Hippocampal formation (tissue), 2 donors: ENCODE results near the gene RAB3GAP2.
"Not testable (repeated sequence)": the region's sequence is repeated elsewhere in the genome, so short reads cannot be mapped to it uniquely, and the experiment has no call there.

ENCODE experiments used
- DNase-seq, 2 donors: peaks; one replicate each; lab custom pipeline; 2025; lab: John Stamatoyannopoulos, UW

The RAB3GAP2 gene

DNA sequence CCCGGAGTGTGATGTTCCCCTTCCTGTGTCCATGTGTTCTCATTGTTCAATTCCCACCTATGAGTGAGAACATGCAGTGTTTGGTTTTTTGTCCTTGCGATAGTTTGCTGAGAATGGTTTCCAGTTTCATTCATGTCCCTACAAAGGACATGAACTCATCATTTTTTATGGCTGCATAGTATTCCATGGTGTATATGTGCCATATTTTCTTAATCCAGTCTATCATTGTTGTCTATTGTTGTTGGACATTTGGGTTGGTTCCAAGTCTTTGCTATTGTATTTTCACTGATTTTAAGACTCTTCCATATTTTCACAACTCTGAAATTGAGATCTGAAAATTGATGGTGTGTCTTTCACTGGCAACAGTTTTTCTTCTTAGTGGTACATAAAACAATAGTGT is 67.5 kb downstream of the RAB3GAP2 start:
- not testable (repeated sequence) for DNase-seq

GRCh38 chr1:220203816-220204215 is 68.4 kb downstream of the RAB3GAP2 start:
- no peak for DNase-seq

- no peak for DNase-seq
Observed at GRCh38 chr1:220198186-220199005, 73.9 kb downstream of the RAB3GAP2 start.

DNA sequence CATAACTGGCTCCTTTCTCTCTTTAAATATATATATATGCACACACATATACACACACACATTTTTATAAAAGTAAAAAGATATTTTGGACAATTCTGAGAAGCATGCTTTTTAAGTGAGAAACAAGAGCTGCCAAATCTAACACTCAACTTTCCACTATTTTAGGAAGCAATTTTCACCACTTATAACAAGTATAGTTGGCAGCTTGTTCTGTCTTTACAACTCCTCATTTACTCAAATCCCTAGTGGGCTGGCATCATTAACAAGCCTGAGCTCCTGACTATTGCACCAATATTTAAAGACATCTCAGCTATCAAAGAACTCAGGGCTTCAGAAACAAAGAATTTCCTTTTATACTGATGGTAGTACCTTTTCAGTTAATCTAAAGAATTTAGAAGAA is 76.6 kb downstream of the RAB3GAP2 start:
- no peak for DNase-seq

DNA sequence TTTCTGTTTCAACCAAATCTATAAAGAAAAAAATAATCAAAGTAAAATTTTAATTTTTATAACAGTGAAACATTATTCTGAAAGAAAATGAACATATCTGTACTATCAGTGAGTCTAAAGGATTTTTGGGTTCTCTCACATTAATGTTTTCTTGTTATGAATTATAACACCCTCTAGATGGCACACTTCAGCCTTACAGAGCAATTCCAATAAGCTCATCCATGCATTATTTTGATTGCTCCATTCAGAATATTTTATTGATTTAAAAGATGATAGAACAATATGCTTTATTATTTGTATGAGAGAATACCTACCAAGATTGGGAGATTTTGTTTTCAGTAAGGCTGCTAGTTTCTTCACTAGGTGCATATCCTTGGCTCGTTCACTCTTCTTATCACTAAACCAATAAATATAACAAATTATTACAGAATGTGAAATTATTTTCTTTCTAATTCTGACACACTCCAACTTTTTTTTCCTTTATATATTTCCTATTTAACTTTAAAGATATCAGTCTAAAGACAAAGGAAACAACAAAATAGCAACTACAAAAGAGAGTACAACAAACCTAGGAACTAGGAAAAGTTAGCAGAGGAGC is 82.4 kb downstream of the RAB3GAP2 start:
- peak in 1 of 2 donors; percentile 44 for DNase-seq

DNA sequence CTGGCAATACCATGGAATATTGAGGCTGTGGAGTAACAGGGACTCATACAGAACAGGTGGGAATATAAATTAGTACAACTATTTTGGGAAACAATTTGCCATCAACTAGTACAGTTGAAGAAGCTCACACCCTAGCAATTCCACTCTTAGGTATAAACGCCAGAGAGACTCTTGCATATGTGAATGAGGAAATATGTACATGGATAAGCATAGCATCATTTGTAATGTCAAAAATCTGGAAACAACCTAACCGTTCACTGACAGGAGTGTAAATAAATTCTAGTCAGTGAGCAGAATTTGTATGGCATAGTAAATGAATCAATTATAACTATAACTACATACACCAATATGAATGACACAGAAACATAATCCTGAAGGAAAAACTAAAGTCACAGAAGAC is 83.7 kb downstream of the RAB3GAP2 start:
- no peak for DNase-seq

- no peak for DNase-seq
Observed at GRCh38 chr1:220186752-220187151, 85.5 kb downstream of the RAB3GAP2 start.

DNA sequence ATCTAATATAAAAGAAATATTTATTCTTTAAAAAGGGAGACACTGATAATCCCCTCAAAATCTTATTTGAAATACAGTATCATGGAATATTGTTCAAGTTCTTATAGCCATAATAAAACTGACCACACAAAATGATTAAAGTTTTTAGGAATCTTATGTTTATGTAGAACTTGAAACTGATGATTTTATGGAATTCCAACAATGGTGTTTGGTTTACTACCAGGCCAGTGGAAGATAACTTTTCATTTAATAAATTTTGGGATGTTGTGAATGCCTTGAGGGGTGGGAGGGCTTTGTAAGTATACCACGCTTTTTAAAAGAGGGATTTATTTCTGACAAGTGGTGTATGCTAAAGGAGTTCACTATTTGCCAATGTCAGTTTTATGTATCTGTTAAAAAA is 87.7 kb downstream of the RAB3GAP2 start:
- DNase-seq, result no peak

- no peak for DNase-seq
Observed at GRCh38 chr1:220182656-220183055, 89.6 kb downstream of the RAB3GAP2 start.

DNA sequence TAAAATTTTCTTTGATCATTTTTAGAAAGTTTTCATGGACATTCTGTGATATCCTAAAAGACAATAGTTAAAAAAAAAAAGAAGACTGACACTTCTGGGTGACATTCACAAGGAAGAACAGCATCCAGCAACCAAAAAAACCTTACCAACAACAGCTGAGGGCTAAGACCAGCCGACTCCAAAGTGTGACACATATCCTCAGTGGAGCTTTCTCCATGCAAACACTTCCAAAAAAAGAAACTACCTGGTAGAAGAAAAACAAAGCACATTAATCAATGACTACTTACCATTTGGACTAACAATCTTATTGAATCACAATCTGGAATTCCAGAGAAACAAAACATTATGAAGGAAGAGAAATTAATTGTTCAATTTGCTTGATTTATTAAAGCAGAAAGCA is 90.1 kb downstream of the RAB3GAP2 start:
- no peak for DNase-seq

DNA sequence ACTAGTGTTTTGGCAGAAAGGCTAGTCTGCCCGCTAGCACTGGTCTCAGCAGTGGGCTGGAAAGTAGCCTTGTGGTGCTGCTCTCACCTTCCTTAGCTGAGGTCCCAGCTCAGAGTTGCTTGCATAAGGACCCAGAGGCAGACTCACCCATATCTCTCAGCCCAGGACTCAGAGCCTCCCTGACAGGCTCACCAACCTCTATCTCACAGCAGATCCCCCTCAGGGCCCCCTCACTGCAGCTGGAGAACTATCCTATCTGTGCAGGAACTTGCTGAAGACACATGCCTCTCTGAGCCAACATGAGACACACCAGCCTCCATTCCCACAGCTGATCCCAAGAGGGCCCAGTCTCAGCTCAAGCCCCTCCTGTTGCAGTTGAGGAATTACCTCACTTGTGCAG is 95.7 kb downstream of the RAB3GAP2 start:
- DNase-seq, result no peak

DNA sequence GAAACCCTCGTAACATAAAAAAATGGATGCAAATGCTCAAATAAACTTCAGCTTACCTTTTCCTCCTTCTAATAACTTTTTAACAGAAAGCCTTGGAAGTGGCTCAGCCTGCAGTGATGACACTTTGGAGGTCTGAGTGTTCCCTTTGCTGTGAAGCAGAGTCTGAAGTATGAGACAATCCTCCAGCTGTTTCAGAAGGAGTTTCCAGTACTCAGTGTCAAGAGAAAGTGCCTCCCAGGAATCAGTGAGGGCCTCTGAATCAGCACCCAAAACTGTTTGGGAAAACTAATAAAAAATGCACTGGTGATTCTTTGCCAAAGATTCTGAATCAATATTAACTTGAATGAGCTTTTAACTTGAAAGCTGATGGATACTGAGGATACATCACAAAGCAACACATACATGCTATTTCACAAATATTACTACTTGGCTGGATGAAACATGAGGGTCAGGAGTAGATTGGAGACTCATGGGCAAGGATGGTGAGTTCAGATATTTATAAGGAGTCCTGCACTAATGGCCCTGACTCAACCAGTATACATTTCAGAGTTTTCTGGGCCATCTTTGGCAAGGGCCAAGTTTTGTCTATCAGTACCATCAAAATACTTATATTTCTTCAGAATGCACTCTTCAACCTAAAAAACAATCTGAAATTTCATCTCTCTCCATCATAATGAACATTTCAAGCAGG is 101.3 kb downstream of the RAB3GAP2 start:
- DNase-seq, result no peak

GRCh38 chr1:220169887-220170286 is 102.4 kb downstream of the RAB3GAP2 start:
- not testable (repeated sequence) for DNase-seq

GRCh38 chr1:220166853-220167252 is 105.4 kb downstream of the RAB3GAP2 start:
- no peak for DNase-seq

GRCh38 chr1:220164517-220164916 is 107.7 kb downstream of the RAB3GAP2 start:
- DNase-seq, result no peak

DNA sequence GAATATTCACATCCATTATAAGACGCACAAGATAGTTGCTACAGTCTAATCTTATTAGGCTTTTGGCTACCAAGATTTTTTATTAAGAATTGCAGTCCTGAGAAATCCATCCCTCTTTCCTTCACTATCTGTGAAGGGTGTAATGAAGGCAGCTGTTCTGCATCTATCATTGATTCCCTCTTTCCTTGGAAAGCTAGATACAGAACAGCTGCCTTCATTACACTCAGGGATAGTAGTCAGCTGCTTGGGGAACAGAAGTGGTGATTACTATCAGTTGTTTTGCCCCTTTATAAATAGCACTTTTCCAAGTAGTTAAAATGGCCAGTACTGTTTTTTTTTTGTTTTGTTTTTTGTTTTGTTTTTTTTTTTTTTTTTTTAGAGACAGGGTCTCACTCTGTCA is 108.1 kb downstream of the RAB3GAP2 start:
- no peak for DNase-seq

DNA sequence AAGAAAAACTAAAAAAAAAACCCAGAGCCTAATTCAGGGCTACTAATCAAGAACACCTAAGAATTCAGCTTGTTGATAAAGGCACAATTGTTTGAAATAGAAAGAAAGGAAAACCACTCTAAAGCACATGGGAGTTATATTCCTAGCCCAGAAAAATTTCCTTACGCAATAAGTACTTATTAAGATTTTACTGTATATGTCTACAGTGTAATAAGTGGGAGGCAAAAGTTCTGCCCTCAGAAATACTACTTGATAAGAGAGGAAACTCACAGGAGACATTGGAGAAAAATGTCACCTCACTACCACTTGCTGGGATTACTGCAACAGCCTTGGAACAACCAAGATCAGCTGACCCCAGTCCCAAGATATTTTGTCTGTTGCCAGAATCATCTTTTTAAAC is 112.2 kb downstream of the RAB3GAP2 start:
- DNase-seq, result no peak

DNA sequence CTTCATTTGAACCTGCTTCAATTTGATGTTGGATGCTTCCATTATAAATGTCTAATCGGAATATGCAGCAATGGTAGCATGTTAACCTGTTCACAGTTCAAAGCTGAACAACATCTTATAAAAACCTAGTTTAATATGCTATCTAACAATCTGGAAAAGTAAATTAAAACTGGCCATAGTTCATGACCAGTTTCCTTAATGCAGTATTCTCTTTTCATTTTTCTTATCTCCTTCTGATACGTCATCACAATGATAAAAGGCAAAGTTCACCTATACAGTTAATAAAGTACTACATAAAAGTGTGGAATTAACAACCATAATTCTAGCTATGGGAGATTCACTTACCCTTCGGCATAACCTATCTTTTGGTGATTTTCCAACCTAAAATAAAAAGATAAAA is 113.2 kb downstream of the RAB3GAP2 start:
- no peak for DNase-seq

GRCh38 chr1:220158530-220158929 is 113.7 kb downstream of the RAB3GAP2 start:
- DNase-seq, result not testable (repeated sequence)

DNA sequence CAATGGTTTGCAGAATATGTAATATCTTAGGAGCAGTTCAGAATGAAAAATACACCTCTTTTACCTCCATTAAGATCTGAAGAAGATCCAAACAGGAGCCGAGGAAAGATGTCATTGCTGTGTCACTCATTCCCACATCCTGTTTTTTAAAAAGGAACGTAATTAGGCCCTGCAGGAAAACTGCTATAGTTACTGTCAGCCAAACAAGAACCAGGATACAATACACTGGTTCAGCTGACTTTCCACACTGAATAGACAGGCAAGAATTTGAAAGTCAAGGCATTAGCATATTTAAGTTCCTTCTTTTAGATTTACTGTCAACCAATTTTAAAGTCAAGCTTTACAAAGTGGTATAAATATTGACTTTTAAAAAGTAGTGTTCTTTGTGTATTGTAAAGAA is 114.5 kb downstream of the RAB3GAP2 start:
- no peak for DNase-seq

- DNase-seq, result no peak
Observed at GRCh38 chr1:220156620-220157146, 115.6 kb downstream of the RAB3GAP2 start.

GRCh38 chr1:220153147-220153546 is 119.1 kb downstream of the RAB3GAP2 start:
- DNase-seq, result no peak

DNA sequence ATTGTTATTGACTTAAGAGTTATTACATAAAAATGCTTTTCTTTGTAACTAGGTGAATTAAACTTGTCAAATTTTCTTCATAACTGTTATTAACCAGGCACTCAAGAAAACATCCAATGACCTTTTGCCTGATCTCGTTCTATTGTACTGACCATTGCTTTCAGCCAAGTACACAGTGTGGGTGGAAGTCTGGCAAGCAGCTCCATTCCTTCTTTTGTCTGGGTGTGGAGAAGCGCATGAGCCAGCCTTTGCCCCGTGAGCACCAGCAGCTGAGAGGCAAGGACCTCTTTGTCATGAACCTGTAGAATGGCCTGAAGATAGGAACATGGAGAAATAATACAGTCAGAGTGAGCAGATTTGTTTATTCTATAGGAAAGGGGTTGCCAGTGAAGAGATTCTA is 120.8 kb downstream of the RAB3GAP2 start:
- peak; percentile 2 to 31 for DNase-seq
